Measurements from ENCODE around the gene SECTM1. TPM values are rescaled to one million over a fixed set of nuclear protein-coding genes. Genes with fewer than 3 reads are reported as not detected.

The SECTM1 gene
- total RNA-seq, 1 experiment from 2014 or later, result 61.7 TPM

DNA sequence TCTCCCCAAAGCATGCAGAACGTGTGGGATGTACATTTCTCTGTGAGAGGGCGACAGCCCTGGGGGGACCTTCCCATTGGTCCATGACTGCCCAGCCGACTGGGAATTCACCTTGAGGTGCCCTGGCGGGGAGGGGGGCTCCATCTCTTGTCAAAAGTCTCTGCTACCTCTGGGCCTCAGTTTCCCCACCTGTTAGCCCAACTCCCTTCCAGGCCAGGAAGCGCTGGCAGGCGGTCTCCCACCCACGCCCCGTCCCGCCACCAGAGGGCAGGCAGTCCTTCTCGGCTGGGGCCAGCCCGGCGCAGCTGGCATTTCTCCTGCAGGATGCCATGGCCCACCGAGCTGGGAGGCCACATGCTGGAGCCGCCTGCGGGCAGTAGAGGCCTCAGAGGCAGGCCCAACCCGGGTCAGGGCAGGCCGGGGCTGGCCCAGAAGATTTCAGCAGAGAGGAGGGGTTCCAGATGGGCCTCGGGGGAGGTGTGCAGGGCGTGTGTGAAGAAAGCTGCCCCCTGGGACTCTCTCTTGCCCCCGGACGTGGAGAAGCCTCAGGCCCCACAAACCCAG, 32.8 kb downstream of the SECTM1 start:
- intact Hi-C loops (cut with micrococcal nuclease), result no loop called here
- H2AFZ ChIP-seq (ENCODE audit: low read length), result no peak overlapping the region
- no peak for ATAC-seq
- ChIA-PET POLR2A (ENCODE audit: unreplicated experiment) (interaction anchor here (0.7 kb wide), 1 partner anchor 231 kb away, joined by 10 read pairs; no protein-coding TSS in a partner anchor), CTCF (interaction anchor here (0.6 kb wide), 1 partner anchor 33 kb away, joined by 3 read pairs; no protein-coding TSS in a partner anchor)
- peaks cover 5% of the 10 kb centered on the region for H3F3A ChIP-seq (ENCODE audit: low read length, unreplicated experiment)
- H3K9me3 ChIP-seq (ENCODE audit: low read length), result no peaks in the 10 kb centered on the region
- no peak for TF ChIP-seq EZH2 (IDR thresholded peaks at IDR 0.05; ENCODE audit: low read length, unreplicated experiment)
- no peak for TF ChIP-seq EZH2phosphoT487 (IDR thresholded peaks at IDR 0.05; ENCODE audit: borderline replicate concordance, low read length)
- TF ChIP-seq, protein P1, sequence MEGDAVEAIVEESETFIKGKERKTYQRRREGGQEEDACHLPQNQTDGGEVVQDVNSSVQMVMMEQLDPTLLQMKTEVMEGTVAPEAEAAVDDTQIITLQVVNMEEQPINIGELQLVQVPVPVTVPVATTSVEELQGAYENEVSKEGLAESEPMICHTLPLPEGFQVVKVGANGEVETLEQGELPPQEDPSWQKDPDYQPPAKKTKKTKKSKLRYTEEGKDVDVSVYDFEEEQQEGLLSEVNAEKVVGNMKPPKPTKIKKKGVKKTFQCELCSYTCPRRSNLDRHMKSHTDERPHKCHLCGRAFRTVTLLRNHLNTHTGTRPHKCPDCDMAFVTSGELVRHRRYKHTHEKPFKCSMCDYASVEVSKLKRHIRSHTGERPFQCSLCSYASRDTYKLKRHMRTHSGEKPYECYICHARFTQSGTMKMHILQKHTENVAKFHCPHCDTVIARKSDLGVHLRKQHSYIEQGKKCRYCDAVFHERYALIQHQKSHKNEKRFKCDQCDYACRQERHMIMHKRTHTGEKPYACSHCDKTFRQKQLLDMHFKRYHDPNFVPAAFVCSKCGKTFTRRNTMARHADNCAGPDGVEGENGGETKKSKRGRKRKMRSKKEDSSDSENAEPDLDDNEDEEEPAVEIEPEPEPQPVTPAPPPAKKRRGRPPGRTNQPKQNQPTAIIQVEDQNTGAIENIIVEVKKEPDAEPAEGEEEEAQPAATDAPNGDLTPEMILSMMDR (conservative IDR thresholded peaks at IDR 0.05; ENCODE audit: low read depth, low read length), result peak; percentile 77
- no peak overlapping the region for H3K4me3 ChIP-seq (ENCODE audit: low read length)
- H4K20me1 ChIP-seq (ENCODE audit: low read length), result no peaks in the 10 kb centered on the region
- H3K9ac ChIP-seq (ENCODE audit: low read length), result no peak overlapping the region
- H3K9me2 ChIP-seq (replicated peaks; ENCODE audit: low read length), result no peaks in the 10 kb centered on the region
- H3K27ac ChIP-seq (ENCODE audit: low read length), result no peak overlapping the region
- H3K4me1 ChIP-seq (ENCODE audit: insufficient read depth, low read length), result peaks cover 31% of the 10 kb centered on the region
- no TSS peak for BruUV-seq (replicated peaks)
- H3K36me3 ChIP-seq (ENCODE audit: low read depth, low read length), result no peaks in the 10 kb centered on the region
- peak; percentile 29 for DNase-seq
- H3K27me3 ChIP-seq (ENCODE audit: low read length), result no peaks in the 10 kb centered on the region
- H3K4me2 ChIP-seq (ENCODE audit: low read length), result no peak overlapping the region
- H3K79me2 ChIP-seq (ENCODE audit: low read length), result no peaks in the 10 kb centered on the region

DNA sequence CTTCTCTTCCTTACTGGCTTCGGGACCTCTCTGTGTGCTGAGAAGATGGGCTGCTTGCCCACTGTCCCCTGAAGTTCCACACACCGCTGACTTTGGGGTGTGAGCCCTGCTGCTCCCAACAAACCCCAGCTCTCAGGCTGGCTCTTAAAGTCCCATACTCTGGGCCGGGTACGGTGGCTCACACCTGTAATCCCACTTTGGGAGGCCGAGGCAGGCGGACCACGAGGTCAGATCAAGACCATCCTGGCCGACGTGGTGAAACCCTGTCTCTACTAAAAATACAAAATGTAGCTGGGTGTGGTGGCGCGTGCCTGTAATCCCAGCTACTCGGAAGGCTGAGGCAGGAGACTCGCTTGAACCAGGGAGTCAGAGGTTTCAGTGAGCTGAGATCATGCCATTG, 33.3 kb downstream of the SECTM1 start:
- DNase-seq, result no peak
- Histone ChIP-seq H2AFZ (ENCODE audit: low read length) (no peak overlapping the region), H3K4me3 (ENCODE audit: low read length) (no peak overlapping the region), H3K27ac (ENCODE audit: low read length) (no peak overlapping the region), H3K27me3 (ENCODE audit: low read length) (no peaks in the 10 kb centered on the region), H3K36me3 (ENCODE audit: low read depth, low read length) (no peaks in the 10 kb centered on the region), H3K4me1 (ENCODE audit: insufficient read depth, low read length) (peaks cover 36% of the 10 kb centered on the region), H4K20me1 (ENCODE audit: low read length) (no peaks in the 10 kb centered on the region), H3K9me3 (ENCODE audit: low read length) (no peaks in the 10 kb centered on the region), H3F3A (ENCODE audit: low read length, unreplicated experiment) (peaks cover 5% of the 10 kb centered on the region), H3K9me2 (replicated peaks; ENCODE audit: low read length) (no peaks in the 10 kb centered on the region), H3K79me2 (ENCODE audit: low read length) (no peaks in the 10 kb centered on the region), H3K9ac (ENCODE audit: low read length) (no peak overlapping the region), H3K4me2 (ENCODE audit: low read length) (no peak overlapping the region)
- POLR2A ChIA-PET (ENCODE audit: unreplicated experiment), result interaction anchor here (0.7 kb wide), 1 partner anchor 231 kb away, joined by 10 read pairs; no protein-coding TSS in a partner anchor
- CTCF ChIA-PET, result no interaction called here
- ATAC-seq, result no peak
- no TSS peak for BruUV-seq (replicated peaks)
- intact Hi-C loops (cut with micrococcal nuclease), result no loop called here
- TF ChIP-seq, protein P1 (conservative IDR thresholded peaks at IDR 0.05; ENCODE audit: low read depth, low read length), result no peak
- no peak for TF ChIP-seq EZH2 (IDR thresholded peaks at IDR 0.05; ENCODE audit: low read length, unreplicated experiment)
- TF ChIP-seq EZH2phosphoT487 (IDR thresholded peaks at IDR 0.05; ENCODE audit: borderline replicate concordance, low read length), result no peak

DNA sequence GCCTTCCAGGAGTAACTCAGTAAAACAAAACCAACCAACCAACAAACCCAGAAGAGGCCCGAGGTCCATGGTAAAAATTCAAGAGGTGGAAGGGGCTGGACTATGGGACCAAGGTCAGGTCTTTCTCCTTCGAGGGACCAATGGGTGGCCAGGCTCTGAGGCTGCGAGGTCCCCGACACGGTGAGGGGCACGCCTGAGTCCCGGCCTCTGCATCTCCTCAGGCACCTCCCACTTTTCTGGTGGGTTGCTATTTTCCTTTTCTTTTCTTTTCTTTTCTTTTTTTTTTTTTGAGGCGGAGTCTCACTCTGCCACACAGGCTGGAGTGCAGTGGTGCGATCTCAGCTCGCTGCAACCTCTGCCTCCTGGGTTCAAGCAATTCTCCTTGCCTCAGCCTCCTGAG, 34.1 kb downstream of the SECTM1 start:
- ATAC-seq (no peak), DNase-seq (no peak)
- H3K4me3 ChIP-seq (ENCODE audit: low read length), result no peak overlapping the region
- H3K79me2 ChIP-seq (ENCODE audit: low read length), result no peaks in the 10 kb centered on the region
- peaks cover 44% of the 10 kb centered on the region for H3K4me1 ChIP-seq (ENCODE audit: insufficient read depth, low read length)
- no peak overlapping the region for H3K4me2 ChIP-seq (ENCODE audit: low read length)
- intact Hi-C loops (cut with micrococcal nuclease), result loop anchor here (5.0 kb wide), 1 partner anchor 33 kb away; the partner anchor contains the start of gene SECTM1
- H3K27ac ChIP-seq (ENCODE audit: low read length), result peak overlapping the region; percentile 99
- TF ChIP-seq EZH2 (IDR thresholded peaks at IDR 0.05; ENCODE audit: low read length, unreplicated experiment), result no peak
- no peak for TF ChIP-seq EZH2phosphoT487 (IDR thresholded peaks at IDR 0.05; ENCODE audit: borderline replicate concordance, low read length)
- TF ChIP-seq, protein P1 (conservative IDR thresholded peaks at IDR 0.05; ENCODE audit: low read depth, low read length), result no peak
- ChIA-PET CTCF (no interaction called here), POLR2A (ENCODE audit: unreplicated experiment) (no interaction called here)
- H3K36me3 ChIP-seq (ENCODE audit: low read depth, low read length), result no peaks in the 10 kb centered on the region
- no TSS peak for BruUV-seq (replicated peaks)
- no peaks in the 10 kb centered on the region for H3K9me2 ChIP-seq (replicated peaks; ENCODE audit: low read length)
- H3K27me3 ChIP-seq (ENCODE audit: low read length), result no peaks in the 10 kb centered on the region
- H3K9ac ChIP-seq (ENCODE audit: low read length), result peak overlapping the region; percentile 94
- no peak overlapping the region for H2AFZ ChIP-seq (ENCODE audit: low read length)
- H4K20me1 ChIP-seq (ENCODE audit: low read length), result no peaks in the 10 kb centered on the region
- H3K9me3 ChIP-seq (ENCODE audit: low read length), result no peaks in the 10 kb centered on the region
- peaks cover 5% of the 10 kb centered on the region for H3F3A ChIP-seq (ENCODE audit: low read length, unreplicated experiment)

Measured in PC-3 (cell line).